GM12891 (cell line): ENCODE results near the gene MYL10.

ENCODE experiments used
- POLR2AphosphoS5 ChIP-seq: IDR thresholded peaks from 2 replicates; pipeline ENCODE4 v1.6.1; 2011; ENCODE audit warnings: low read depth, low read length, control low read depth
- TAF1 ChIP-seq: IDR thresholded peaks from 2 replicates; pipeline ENCODE4 v1.6.1; 2011; ENCODE audit warnings: low read depth, low read length, control low read depth

- TF ChIP-seq POLR2AphosphoS5 (no peak), TAF1 (no peak)
These were observed 2.3 kb downstream of the MYL10 start for GRCh38 chr7:101626758-101627157.
